GM21367 (cell line): ENCODE data around the gene ZFYVE21.

Source experiments
- ATAC-seq: cut with Tn5 transposase; IDR thresholded peaks from one replicate; pipeline ENCODE4 v1.9.1; 2021; ENCODE audit not compliant: unreplicated experiment

Gene ZFYVE21

GRCh38 chr14:103704708-103705107 is 10.9 kb upstream of the ZFYVE21 start:
- no peak for ATAC-seq

- no peak for ATAC-seq
These were observed 10.5 kb upstream of the ZFYVE21 start for GRCh38 chr14:103705118-103705503.

GRCh38 chr14:103705504-103706284 is 9.9 kb upstream of the ZFYVE21 start:
- no peak for ATAC-seq

GRCh38 chr14:103706551-103707328 is 8.9 kb upstream of the ZFYVE21 start:
- no peak for ATAC-seq

GRCh38 chr14:103707329-103708263 is 8.0 kb upstream of the ZFYVE21 start:
- ATAC-seq = no peak

- no peak for ATAC-seq
These were observed 6.8 kb upstream of the ZFYVE21 start for GRCh38 chr14:103708750-103709187.

- ATAC-seq = no peak
These were observed 5.8 kb upstream of the ZFYVE21 start for GRCh38 chr14:103709814-103710213.

- ATAC-seq = no peak
These were observed 4.7 kb upstream of the ZFYVE21 start for GRCh38 chr14:103710771-103711377.

- no peak for ATAC-seq
These were observed 3.8 kb upstream of the ZFYVE21 start for GRCh38 chr14:103711516-103712431.

GRCh38 chr14:103712633-103713247 is 2.9 kb upstream of the ZFYVE21 start:
- no peak for ATAC-seq

- no peak for ATAC-seq
These were observed 2.1 kb upstream of the ZFYVE21 start for GRCh38 chr14:103713304-103714062.

GRCh38 chr14:103714063-103714724 is 1.4 kb upstream of the ZFYVE21 start:
- no peak for ATAC-seq

- ATAC-seq = no peak
These were observed 636 bp downstream of the ZFYVE21 start for GRCh38 chr14:103716091-103716801.

GRCh38 chr14:103716899-103717411 is 1.3 kb downstream of the ZFYVE21 start:
- no peak for ATAC-seq

GRCh38 chr14:103718572-103718971 is 3.0 kb downstream of the ZFYVE21 start:
- ATAC-seq = no peak

- ATAC-seq = no peak
These were observed 4.1 kb downstream of the ZFYVE21 start for GRCh38 chr14:103719751-103720150.
